Tibial artery (tissue), 4 donors: ENCODE results near the gene A3GALT2.

Experiments used
- DNase-seq, 2 donors: peaks; one replicate each; pipeline ENCODE4 v3.0.0-alpha.2; 2019
- H3K27ac ChIP-seq, 2 donors: fragments of 200-600 bp; sonication (generic) in 1 of 2; 1 replicate in 1 of 2; 2 replicates in 1 of 2; pipeline ENCODE4 v1.5.1; 2018 to 2019; ENCODE audit warnings: mild to moderate bottlenecking in 1 of 2
- H3K27me3 ChIP-seq, 2 donors: fragments of 200-600 bp; sonication (generic) in 1 of 2; one replicate each; pipeline versions ENCODE4 v1.5.1 to v1.6.0; 2016 to 2019
- H3K36me3 ChIP-seq, 3 donors: fragments of 200-600 bp; sonication (generic) in 2 of 3; one replicate each; pipeline ENCODE4 v1.5.1; 2016 to 2019; ENCODE audit warnings: mild to moderate bottlenecking in 2 of 3
- H3K4me1 ChIP-seq, 4 donors: fragments of 200-600 bp; sonication (generic) in 2 of 4; 1 replicate in 3 of 4; 2 replicates in 1 of 4; pipeline ENCODE4 v1.5.1; 2016 to 2019
- H3K4me3 ChIP-seq, 2 donors: fragments of 200-600 bp; sonication (generic) in 1 of 2; 1 replicate in 1 of 2; 2 replicates in 1 of 2; pipeline ENCODE4 v1.5.1; 2018 to 2019; ENCODE audit warnings: mild to moderate bottlenecking in 2 of 2
- H3K9me3 ChIP-seq, 3 donors: fragments of 200-600 bp; sonication (generic) in 1 of 3; one replicate each; pipeline ENCODE4 v1.5.1; 2016 to 2019
- intact Hi-C: fragments of 100-400 bp; cut with DNase I; formaldehyde crosslinking; loops from one replicate; pipeline ENCODE4 v1.15.0; 2023; ENCODE audit warnings: low total_unique reads
- TF ChIP-seq, protein P1 (sequence below), 2 experiments: fragments of 200-600 bp in 1 of 2; fragments of 450-650 bp in 1 of 2; IDR thresholded peaks; one replicate each; pipeline ENCODE4 v1.5.1; 2017 to 2019; ENCODE audit warnings: antibody characterized with exemption in 2 of 2, mild to moderate bottlenecking in 1 of 2, moderate library complexity in 1 of 2

The A3GALT2 gene

DNA sequence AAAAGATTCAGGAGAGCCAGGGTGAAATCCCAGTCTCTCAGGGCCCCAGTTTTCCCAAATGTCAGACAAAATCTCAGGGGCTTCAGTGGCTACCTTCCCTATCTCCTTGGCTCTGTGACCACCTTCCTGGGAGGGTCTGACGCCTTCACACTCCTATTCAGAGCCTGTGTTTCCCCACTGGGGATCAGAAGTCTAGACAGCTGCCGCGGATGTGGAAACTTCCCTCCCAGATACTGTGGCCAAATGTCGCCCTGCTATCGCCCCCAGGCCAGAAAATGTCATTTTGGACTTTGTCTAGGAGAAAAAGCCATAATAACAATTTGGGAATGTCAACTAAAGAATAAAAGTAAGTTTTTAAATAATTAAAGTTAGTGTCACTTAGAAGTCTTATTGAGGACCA lies 15.9 kb downstream of the A3GALT2 start:
- intact Hi-C loops, result no loop called here
- H3K4me3 ChIP-seq, result no peak overlapping the region
- H3K27me3 ChIP-seq, result peaks cover 0 to 9% of the 10 kb centered on the region in 2 donors
- no peak overlapping the region for H3K27ac ChIP-seq
- H3K9me3 ChIP-seq, result no peaks in the 10 kb centered on the region
- TF ChIP-seq, protein P1, sequence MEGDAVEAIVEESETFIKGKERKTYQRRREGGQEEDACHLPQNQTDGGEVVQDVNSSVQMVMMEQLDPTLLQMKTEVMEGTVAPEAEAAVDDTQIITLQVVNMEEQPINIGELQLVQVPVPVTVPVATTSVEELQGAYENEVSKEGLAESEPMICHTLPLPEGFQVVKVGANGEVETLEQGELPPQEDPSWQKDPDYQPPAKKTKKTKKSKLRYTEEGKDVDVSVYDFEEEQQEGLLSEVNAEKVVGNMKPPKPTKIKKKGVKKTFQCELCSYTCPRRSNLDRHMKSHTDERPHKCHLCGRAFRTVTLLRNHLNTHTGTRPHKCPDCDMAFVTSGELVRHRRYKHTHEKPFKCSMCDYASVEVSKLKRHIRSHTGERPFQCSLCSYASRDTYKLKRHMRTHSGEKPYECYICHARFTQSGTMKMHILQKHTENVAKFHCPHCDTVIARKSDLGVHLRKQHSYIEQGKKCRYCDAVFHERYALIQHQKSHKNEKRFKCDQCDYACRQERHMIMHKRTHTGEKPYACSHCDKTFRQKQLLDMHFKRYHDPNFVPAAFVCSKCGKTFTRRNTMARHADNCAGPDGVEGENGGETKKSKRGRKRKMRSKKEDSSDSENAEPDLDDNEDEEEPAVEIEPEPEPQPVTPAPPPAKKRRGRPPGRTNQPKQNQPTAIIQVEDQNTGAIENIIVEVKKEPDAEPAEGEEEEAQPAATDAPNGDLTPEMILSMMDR (IDR thresholded peaks at IDR 0.05), result no peak
- peaks cover under 1 to 9% (median 5%) of the 10 kb centered on the region in 3 donors for H3K36me3 ChIP-seq
- H3K4me1 ChIP-seq, result peaks cover 0 to 23% (median 19%) of the 10 kb centered on the region in 4 donors
- peak in 1 of 2 donors; percentile 39 for DNase-seq

DNA sequence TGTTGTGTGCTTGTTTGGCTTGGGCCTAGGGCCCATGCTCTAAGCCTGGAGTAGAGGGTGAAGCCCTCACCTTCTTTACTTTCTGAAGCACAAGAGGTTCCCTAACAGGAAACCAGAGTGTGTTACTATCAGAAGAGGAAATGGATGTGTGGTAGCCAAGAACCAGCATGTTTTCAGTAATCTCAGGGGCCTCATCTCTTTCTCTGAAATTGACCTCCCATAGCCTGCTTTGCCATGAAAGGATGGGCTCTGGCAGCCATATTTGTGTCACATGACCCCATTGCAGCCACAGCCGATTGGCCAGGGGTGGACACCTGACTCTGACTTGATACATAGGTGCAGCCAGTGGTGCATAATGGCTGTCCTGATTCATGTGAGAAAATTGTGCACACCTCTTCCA lies 18.6 kb downstream of the A3GALT2 start:
- peaks cover 0 to 9% of the 10 kb centered on the region in 2 donors for H3K27me3 ChIP-seq
- intact Hi-C loops, result no loop called here
- DNase-seq, result peak in 1 of 2 donors; percentile 44
- no peak overlapping the region for H3K27ac ChIP-seq
- peaks cover 11 to 35% (median 19%) of the 10 kb centered on the region in 3 donors for H3K36me3 ChIP-seq
- no peaks in the 10 kb centered on the region for H3K9me3 ChIP-seq
- peaks cover 0 to 31% (median 21%) of the 10 kb centered on the region in 4 donors for H3K4me1 ChIP-seq
- H3K4me3 ChIP-seq, result no peak overlapping the region
- TF ChIP-seq, protein P1 (IDR thresholded peaks at IDR 0.05), result no peak

- intact Hi-C loops, result loop anchor here (2.0 kb wide), 1 partner anchor 65 kb away; no protein-coding TSS in a partner anchor
- peak; percentile 49 to 62 for DNase-seq
- Histone ChIP-seq H3K27me3 (peaks cover 0 to 4% of the 10 kb centered on the region in 2 donors), H3K4me3 (no peak overlapping the region), H3K36me3 (peaks cover 18 to 43% (median 25%) of the 10 kb centered on the region in 3 donors), H3K27ac (peak overlapping the region in 1 of 2 donors; percentile 43), H3K9me3 (no peaks in the 10 kb centered on the region), H3K4me1 (peaks cover 0 to 22% (median 13%) of the 10 kb centered on the region in 4 donors)
- TF ChIP-seq, protein P1 (IDR thresholded peaks at IDR 0.05), result no peak
Observed at GRCh38 chr1:33301273-33301984, 19.5 kb downstream of the A3GALT2 start.

GRCh38 chr1:33300673-33301072 lies 20.2 kb downstream of the A3GALT2 start:
- no peak overlapping the region for H3K4me3 ChIP-seq
- TF ChIP-seq, protein P1 (IDR thresholded peaks at IDR 0.05), result no peak
- intact Hi-C loops, result loop anchor here (2.0 kb wide), 1 partner anchor 66 kb away; no protein-coding TSS in a partner anchor
- H3K4me1 ChIP-seq, result peaks cover 0 to 25% (median 13%) of the 10 kb centered on the region in 4 donors
- H3K36me3 ChIP-seq, result peaks cover 18 to 49% (median 30%) of the 10 kb centered on the region in 3 donors
- no peaks in the 10 kb centered on the region for H3K27me3 ChIP-seq
- DNase-seq, result peak; percentile 79 to 82
- no peaks in the 10 kb centered on the region for H3K9me3 ChIP-seq
- H3K27ac ChIP-seq, result peak overlapping the region in 1 of 2 donors; percentile 43

- intact Hi-C loops, result loop anchor here (2.0 to 5.0 kb wide), 3 partner anchors 37 to 168 kb away; no protein-coding TSS in a partner anchor
- Histone ChIP-seq H3K4me1 (peaks cover 0 to 32% (median 18%) of the 10 kb centered on the region in 4 donors), H3K9me3 (no peaks in the 10 kb centered on the region), H3K4me3 (no peak overlapping the region), H3K36me3 (peaks cover 18 to 58% (median 37%) of the 10 kb centered on the region in 3 donors), H3K27ac (peak overlapping the region in 1 of 2 donors; percentile 25), H3K27me3 (no peaks in the 10 kb centered on the region)
- TF ChIP-seq, protein P1 (IDR thresholded peaks at IDR 0.05), result no peak
- peak; percentile 18 to 56 for DNase-seq
Observed at GRCh38 chr1:33299461-33300155, 21.3 kb downstream of the A3GALT2 start.
